ENCODE data around the gene EDEM1.

Gene EDEM1

GRCh38 chr3:5201536-5201935 is 14.0 kb downstream of the EDEM1 start:
- no peak for DNase-seq

- no peak for DNase-seq
Observed at GRCh38 chr3:5202222-5202621, 14.7 kb downstream of the EDEM1 start.

- DNase-seq = no peak
Observed at GRCh38 chr3:5205165-5205941, 17.8 kb downstream of the EDEM1 start.

GRCh38 chr3:5210926-5211325 is 23.4 kb downstream of the EDEM1 start:
- DNase-seq = no peak

- no peak for DNase-seq
Observed at GRCh38 chr3:5212628-5213573, 25.4 kb downstream of the EDEM1 start.

- DNase-seq = no peak
Observed at GRCh38 chr3:5213574-5213966, 26.1 kb downstream of the EDEM1 start.

- no peak for DNase-seq
Observed at GRCh38 chr3:5214352-5214751, 26.8 kb downstream of the EDEM1 start.

GRCh38 chr3:5217824-5218595 is 30.5 kb downstream of the EDEM1 start:
- DNase-seq = no peak

- DNase-seq = no peak
Observed at GRCh38 chr3:5218815-5219214, 31.3 kb downstream of the EDEM1 start.

GRCh38 chr3:5219216-5219615 is 31.7 kb downstream of the EDEM1 start:
- DNase-seq = no peak

GRCh38 chr3:5220193-5220592 is 32.7 kb downstream of the EDEM1 start:
- no peak for DNase-seq

- no peak for DNase-seq
Observed at GRCh38 chr3:5220667-5221431, 33.3 kb downstream of the EDEM1 start.

GRCh38 chr3:5221701-5222100 is 34.2 kb downstream of the EDEM1 start:
- no peak for DNase-seq

GRCh38 chr3:5222283-5223005 is 34.9 kb downstream of the EDEM1 start:
- DNase-seq = no peak

- DNase-seq = no peak
Observed at GRCh38 chr3:5226783-5227182, 39.3 kb downstream of the EDEM1 start.

- no peak for DNase-seq
Observed at GRCh38 chr3:5227812-5228211, 40.3 kb downstream of the EDEM1 start.

GRCh38 chr3:5229414-5229813 is 41.9 kb downstream of the EDEM1 start:
- no peak for DNase-seq

GRCh38 chr3:5231074-5231473 is 43.6 kb downstream of the EDEM1 start:
- no peak for DNase-seq

- no peak for DNase-seq
Observed at GRCh38 chr3:5231487-5231886, 44.0 kb downstream of the EDEM1 start.

- no peak for DNase-seq
Observed at GRCh38 chr3:5232570-5232969, 45.1 kb downstream of the EDEM1 start.

- DNase-seq = no peak
Observed at GRCh38 chr3:5233026-5233425, 45.5 kb downstream of the EDEM1 start.

GRCh38 chr3:5235655-5236054 is 48.1 kb downstream of the EDEM1 start:
- DNase-seq = no peak

Data from NCI-H1930 (cell line).